ENCODE data around the gene PROM1.

PROM1 gene

DNA sequence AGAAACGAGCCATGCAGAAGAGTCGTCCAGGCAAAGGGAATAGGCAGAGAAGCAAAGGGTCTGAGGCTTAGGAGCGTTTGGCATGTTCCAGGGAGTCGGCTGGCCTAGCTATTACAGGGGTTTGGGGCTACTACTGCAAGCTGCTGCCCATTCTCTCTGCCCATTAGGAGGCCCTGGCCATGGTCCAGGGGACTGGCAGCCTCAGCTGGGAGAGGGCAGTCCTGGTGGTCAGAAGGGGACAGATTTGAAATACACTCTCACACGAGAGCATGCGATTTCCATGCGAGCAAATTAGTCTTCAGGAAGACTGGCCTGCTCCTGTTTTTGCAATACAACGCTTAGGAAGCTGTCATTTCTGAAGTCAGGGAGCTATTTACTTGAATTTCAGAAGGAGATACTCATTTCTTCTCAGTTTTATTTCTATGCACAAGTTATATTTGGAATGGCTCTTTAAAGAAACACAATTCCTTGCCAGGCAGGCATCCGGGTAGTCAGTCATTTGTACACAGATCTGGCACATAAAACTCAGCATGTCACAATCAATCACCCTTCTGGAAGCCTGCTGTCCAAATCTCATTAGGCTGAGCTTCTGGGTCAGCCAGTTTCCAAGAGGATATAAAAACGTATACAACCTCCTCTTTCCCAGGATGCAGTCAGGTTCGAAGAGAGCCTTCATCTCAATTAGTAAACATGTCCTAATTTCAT lies 27.0 kb downstream of the PROM1 start:
- no peak for DNase-seq

DNA sequence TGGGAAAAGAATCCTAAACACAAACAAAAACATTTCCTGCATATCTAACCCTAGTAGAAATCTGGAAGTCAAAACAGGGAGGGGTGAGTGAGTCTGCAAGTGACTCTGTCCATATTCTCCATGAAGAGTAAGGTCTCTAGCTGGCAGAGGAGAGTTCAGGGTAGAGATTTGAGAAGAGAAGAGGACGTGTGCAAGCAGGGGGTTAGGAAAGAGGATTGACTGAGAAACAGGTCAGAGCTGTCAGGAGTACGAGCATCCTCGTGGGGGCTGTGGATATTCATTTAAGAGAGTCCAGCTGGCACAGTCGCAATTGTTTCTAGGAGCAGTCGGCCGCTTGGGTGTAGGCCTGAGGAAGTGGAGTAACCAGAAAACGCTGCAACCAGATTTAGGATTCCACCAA lies 27.9 kb downstream of the PROM1 start:
- DNase-seq = no peak

DNA sequence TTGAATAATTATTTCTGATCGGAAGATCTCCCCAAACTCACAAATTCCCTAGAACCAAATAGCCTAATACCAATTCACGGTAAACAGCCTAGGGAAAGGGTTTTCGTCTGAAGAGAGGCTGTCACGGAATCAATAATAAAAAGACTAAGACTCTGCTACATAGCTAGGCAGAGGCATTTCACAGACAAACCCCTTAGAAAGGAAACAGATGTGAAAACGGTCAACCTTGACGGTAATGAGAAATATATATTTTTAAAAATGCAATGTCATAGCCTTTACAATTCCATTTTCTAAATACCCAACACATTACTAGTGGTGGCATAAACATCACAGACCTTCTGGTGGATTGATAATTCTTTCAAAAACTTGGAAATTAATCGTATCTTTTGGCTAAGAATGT lies 28.4 kb downstream of the PROM1 start:
- DNase-seq = no peak

DNA sequence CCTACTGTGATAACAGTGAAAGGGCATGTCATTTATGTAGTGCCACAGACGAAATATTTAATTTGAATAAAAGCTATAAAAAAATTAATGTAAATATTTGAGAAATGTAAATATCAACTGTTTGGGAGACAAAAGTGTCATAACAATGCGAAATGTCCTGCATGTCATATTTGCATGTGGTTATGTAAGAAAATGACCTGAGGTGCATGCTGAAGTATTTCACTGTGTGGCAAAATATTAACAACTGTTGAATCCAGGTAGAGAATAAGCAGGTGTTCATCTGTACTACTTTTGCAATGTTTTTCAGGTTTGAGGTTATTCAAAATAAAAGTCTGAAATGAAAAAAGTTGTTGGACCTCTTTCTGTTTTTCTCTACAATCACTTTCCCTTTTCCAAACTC lies 30.9 kb downstream of the PROM1 start:
- no peak for DNase-seq

DNA sequence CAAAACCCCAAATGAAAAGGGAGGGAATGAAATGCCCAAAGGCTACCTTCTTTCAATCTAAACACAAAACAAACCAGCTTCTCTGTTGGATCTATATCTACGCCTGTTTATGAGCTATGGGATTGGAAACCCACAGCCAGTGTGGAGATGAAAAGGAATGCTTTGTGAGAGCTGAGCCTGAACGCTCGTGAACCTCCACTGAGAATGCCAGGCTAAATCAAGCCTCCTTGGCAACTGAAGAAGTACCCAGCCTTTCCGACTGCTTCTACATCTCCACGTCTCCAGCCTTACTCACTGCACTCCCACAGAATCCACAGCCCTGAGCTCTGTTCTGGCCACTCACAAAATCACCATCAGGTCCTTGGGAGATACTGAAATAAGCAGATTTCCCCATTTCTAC lies 31.8 kb downstream of the PROM1 start:
- DNase-seq = no peak

DNA sequence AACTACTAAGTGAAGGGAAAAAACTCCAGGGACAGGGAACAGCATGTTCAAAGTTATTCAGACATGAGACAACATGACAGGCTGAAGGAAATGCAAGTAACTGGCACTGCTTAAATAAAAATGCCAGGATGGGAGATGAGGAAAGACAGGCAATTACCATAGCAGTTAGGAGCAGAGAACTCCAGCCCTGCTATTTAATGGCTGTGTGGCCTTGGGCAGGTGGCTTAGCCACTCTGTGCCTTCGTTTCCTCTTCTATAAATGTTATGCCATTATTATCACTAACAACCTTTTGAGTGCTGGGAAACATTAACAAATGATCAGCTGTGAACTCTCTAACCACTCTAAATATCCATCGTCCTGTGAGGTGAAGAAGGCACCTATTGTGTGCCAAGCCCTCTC lies 32.7 kb downstream of the PROM1 start:
- DNase-seq = no peak

DNA sequence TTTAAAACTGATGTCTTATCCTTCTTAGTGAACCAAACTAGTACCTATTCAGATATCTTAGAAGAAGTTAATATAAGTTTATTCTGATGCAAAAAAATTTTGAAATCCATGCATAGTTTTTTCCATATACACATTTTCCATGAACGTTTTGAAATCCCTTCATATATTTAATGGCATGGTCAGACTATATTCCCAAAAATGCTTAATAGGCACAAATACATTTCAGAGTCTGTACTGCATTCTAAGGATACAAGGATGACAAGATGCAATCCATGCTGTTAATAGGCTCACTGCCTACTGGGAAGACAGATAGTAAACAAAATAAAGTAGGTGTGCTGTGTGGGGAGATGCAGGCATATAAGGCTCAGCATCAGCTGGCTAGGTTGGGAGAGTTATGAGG lies 33.2 kb downstream of the PROM1 start:
- DNase-seq = no peak

DNA sequence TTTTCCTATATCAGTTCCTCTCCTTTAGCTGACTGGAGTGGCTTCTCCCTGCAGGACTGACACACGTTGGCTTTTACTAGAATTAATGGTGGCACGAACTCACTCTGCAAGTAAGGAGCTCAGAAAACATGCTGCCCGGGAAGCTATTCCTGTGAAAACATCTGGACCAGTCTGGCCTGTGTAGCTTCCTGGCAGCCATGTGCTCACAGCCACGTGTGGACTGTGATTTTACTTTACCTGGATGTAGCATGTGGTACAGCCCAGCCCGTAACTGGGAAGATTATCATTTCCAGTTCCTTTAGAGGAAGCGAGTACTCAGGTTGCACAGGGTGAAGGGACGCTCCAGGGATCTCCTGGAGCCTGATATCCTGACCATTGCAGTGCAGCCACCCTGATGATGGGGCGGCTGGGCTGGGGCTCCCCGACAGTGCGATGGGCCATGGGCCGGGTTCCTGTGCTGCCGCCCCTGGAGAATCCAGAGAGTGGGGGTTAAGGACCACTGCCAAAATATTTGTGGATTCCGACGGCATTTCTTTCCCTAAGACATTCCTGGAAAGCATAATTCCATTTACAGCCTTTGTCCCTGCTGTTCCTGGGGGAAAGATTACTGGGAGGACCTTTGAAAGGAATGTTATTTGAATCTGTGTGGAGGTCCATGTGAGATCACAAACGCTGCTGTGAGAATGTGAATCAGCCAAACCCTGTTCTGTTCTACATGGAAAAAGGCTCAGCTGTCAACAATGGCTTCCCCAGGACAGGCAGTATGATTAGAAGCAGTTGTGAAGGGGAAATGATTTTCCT lies 35.0 kb downstream of the PROM1 start:
- DNase-seq = no peak

DNA sequence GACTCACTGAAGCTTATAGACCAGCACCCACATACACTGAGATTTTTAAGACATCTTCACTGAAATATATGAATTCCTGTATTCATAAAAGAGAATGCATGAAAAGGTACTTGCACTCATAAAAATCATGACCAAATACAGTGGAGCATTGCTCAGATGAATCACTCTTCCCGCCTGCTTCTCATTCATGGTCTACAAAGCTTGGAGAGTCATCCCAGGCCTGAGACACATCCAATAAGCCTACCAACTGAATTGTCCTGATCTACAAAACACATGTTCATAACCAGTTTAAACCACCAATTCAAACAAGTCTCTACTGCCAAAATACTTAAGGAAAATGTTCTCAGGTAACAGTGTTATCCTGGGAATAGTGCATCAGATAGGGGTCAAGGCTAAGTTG lies 38.1 kb downstream of the PROM1 start:
- DNase-seq = no peak

DNA sequence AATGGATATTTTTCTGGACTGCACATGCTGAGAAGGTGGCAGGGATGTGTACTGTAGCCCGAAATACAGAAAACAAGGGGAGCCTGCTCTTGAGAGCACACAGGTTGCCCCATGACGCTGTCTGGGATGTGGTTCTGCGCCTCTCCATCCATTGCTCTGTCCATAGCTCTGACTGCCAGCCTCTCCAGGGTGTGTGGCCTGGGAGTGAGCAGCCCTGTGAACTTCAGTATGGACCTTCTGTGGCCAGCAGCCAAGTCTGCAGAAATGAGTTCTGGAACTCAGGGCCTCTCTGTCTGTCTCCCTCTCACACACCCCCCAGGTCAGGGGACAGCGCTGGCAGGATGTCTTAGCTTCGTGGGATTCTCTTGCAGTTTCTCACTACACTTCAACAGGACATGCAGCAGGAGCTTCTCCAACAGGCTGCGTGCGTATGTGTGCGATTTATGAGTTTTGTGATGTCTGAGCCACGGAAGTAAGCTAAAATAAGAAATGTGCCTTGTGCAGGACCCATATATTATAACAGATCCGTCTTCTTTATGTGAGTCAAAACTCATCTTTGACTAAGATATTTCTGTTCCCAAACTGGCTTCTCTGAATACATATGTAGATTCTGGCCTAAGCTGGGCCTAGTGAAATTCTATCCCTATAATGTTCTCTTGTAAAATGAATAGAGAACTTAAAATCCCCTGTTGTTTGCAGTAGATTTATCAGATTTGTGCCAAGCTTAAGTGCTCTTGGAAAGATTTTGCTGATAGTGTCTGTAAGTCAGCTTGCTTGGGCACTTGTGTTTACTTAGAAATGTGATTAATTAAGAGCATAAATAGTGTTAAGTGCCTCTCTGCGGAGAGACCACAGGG lies 40.0 kb downstream of the PROM1 start:
- no peak for DNase-seq

DNA sequence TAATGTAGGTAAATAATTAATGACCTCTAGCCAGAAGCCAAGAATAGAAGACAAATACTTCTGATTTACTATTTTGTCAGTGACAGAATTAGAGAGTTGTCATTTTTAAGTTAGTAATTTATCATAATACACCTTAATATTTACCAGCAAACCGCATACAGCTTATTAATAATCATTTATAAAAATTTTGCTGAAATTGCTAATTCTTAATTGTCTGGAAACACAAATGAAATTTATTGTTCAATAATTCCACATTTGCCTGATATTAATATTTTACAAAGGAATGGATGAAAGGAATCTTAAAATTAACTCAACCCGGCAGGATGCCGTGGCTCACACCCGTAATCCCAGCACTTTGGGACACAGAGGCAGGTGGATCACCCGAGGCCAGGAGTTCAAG lies 44.7 kb downstream of the PROM1 start:
- DNase-seq = no peak

DNA sequence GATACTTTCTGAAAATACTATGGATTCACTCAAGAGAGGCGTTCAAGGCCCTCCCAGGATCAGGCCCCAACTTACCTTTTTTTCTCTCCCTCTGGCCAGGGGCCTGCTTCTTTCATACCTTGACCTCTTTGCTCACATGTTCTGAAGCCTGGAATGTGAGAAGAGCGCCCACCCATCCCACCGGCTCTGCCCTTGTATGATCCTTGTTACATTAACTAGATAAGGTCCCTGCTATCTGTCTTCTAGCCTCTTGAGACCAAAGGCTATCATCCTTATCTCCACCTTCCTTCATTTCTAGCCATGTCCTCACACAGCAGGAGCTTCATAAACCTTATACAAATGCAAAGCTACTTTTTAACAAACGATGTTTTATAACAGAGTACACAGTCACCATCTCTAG lies 45.9 kb downstream of the PROM1 start:
- no peak for DNase-seq

DNA sequence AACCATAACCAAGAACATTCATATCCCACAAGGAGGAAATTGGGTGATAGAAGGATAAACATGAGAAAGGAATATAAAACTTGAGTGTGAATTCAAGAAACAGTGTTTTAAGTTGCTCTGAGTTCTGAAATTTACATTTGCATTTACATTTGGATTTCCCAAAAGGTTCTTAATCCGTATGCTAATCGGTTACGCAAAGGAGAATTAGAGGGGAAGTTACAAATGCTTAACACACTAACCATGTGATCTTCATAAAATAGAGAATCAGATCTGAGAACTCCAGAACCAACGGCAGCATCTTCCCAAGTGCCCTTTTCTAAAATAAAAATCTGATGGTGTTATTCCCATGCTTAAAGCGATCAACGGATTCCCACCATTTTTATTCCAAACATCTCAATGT lies 48.0 kb downstream of the PROM1 start:
- DNase-seq = no peak

DNA sequence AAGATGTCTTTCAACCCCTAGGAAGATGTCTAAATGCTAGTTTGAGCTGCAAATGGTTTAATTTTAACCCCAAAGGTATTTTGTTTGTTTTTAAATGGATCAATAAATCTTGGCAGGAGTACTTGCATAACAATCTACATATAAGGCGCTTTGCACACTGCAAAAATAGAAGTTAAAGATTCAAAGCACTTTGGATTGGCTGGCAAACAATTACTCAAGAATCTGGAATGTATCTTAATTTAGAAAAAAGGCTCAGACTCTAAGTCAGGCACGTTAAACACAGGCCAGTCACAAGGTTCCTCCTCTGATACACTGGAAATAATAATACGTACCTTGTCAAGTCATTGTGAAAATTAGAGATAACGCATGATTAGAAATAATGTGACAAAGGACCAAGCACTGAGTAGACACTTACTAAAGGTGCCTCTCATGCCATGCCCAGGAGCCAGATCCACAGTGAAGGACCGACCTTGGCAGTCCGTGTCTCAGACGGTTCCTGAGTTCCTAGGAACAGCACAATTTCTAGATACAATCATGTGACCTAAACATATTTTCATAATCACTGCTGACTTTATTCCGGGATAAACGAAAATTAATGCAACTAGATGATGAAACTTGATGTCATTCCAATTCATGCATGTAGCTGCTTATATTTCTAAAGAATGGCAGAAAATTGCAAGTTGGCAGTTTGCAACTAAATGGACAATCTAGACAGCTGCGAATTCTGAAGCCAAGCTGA lies 49.6 kb downstream of the PROM1 start:
- DNase-seq = no peak

DNA sequence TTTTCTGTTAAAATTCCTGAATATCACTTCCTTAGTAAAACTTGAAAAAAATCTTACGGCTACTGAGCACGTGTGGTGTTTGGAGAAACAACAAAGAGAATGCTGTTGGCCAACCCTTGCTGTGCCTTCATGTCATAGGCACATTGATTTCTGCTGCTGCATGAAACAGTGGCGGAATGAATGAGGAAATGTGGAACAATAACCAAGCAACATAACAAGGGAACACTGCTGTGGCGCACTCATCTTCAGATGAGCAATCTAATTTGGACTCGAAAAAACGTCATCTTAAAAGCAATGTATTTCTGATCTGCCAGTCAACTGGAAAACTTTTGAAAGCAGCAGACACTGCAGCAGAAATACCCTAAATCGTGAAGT lies 51.4 kb downstream of the PROM1 start:
- no peak for DNase-seq

DNA sequence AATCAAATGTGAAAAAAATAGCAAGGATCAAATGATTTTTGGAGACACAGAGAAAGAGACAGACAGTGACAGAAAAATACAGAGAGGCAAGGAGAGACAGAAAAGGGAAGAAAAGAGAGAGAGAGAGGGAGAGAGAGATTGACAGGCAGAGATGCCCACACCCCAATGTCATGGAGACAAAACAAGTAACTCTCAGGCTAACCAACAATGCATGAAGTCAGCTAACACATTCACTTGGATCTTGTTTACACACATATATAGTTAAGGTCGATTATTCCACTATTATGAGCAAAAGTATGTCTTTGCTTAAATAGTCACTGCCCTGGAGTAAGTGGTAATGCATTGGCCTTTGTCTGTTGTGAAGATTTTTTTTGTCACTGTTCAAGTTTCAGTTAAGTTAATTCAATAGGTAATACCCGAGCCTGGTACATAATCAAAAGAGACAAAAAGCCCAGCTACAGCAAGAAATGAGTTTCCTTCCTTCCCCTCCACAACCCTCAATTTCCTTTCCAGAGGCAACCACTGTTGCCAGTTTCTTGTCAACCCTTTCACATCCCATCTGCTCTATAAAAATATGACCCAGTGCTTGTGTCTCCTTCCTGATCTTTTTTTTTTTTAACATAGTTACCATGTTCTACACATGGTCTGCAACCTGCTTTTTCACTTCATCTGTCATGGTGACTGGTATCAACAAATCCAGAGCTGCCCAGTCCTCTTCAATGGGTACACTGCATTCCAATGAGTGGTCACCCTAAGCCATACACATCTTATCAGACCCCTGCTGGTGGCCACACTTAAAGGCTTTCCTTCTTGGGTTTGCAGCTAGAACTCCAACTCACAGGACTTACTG lies 52.1 kb downstream of the PROM1 start:
- DNase-seq = no peak

DNA sequence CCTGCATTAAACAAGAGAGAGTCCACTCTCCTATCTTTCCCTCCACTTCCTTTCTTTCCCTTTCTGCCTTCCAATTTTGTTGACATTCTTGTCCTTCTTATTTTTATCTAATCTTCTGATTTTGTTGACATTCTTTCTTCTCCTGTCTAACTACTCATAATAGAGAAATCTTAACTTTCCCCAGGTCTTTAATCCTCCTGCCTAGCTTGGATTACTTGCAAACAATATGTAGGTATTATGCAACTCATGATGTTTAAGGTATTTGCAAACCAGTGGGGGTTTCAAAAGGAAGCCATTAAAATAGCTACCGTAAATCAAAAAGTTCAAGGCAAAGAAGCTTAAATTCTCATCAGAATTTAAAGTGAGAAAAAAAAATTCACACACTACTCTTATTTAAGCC lies 53.9 kb downstream of the PROM1 start:
- DNase-seq = no peak

DNA sequence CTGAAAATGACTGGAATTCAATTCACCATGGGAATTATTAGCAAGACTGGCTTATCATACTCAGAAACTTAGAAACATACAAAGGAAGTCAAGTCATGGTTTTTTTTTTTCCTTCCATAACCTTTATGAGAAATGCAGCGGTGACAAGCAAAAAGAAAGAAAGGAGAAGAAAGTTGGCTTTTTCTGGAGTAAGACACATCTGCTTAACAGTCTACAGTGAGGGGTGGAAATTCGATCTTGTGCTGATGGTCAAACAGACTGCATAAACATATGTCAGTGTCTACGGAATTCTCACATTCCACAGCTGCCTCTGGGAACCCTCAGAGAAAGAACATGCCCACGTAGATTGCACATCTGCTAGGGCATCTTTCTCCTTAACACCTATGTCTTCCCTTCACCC lies 54.6 kb downstream of the PROM1 start:
- no peak for DNase-seq

DNA sequence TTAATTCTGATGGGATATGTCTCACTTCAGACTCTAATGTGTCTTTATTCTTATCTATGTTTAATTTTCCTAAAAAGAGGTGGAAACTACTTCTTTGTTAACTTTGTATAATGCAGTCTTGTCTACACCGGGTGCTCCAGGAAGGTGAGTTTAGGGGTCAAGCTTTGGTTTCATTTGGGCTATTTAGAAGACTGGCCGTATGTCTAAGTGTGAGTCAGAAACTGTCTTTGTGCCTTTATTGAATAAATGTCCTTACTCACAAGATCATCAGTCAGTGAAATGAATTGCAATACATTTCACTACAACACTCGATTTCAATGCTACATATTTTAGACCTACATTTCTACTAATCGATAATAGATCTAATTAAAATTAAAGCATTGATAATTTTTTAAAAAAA lies 56.2 kb downstream of the PROM1 start:
- no peak for DNase-seq

DNA sequence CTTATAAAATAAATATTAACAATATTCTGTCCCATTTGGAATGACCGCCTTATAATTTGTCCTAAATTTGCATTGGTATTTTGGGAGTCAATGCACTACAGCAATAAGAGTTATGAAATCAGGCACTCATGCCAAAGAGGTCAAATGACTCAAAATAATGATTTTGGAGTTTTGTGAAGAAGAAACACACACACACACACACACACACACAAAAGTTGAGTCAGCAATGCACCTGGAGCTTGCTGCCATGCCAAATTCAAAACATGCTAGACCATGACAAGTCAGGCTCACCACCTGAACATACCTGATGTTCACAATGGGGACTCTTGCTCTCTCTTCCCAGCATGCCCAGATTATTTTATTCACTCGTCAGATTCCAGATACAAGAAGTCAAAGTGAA lies 56.7 kb downstream of the PROM1 start:
- DNase-seq = no peak

DNA sequence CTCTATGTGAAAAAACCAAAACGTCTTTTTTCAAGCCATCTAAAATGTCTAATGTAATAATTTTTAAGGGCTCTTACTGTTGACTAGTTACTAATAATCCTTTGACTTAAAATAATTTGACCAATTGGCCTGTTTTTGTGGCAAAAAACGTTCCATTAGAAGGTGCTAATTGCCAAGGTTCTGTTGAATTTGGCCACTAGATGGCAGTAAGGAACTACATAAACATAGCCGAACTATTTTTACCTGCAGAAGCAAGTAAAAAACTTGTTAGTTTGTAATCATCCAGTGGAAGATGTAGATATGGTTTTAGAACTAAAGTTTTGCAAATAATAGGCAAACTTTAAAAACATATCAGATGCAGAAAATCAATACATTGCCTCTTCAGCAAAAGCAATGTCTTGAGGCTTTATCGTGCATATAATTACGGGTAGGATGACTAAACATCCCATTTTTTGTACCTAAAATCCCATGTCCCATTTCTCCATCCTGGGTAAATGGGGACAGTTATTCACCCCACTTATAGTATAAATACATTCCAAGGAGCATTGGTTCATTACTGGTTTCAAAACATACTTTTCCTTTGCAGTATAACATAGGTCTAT lies 57.6 kb downstream of the PROM1 start:
- DNase-seq = no peak

DNA sequence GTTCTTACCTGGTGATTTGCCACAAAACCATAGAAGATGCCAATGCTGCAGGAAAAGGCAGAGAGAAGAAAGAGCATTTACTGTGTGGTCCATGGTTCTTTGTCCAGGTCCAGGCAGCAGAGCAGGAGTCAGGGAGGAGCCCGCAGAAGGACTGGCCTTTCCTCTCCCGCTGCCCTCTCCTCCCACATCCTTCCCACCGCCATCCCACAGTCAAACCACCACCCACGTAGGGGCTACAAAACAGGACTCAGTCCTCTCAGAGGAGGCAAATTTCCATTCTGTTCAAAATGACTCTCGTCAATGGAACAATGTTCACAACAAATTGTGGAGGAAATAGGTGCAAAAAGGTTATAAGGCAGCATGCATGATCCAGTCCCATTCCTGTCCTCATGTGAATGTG lies 58.6 kb downstream of the PROM1 start:
- DNase-seq = no peak

Measured in NCI-H510A (cell line).